ENCODE results near the gene OR5D16. TPM values are rescaled to one million over a fixed set of nuclear protein-coding genes. Genes with fewer than 3 reads are reported as not detected.

Gene OR5D16
- total RNA-seq, 1 donor from 2014 or later: not detected

- H3K4me1 Mint-ChIP-seq (ENCODE audit: low read depth): no peaks in the 10 kb centered on the region
- DNase-seq (ENCODE audit: low spot score): no peak
- H3K9me3 Mint-ChIP-seq (ENCODE audit: low read depth): peaks cover 51% of the 10 kb centered on the region
- no peaks in the 10 kb centered on the region for H3K27me3 Mint-ChIP-seq (ENCODE audit: low read depth)
- no peaks in the 10 kb centered on the region for H3K36me3 Mint-ChIP-seq (ENCODE audit: low read depth)
- no peak for TF ChIP-seq CTCF (IDR thresholded peaks at IDR 0.05)
- no peak within 1 kb of the TSS for H3K4me3 Mint-ChIP-seq (ENCODE audit: unreplicated experiment)
- H3K27ac Mint-ChIP-seq (ENCODE audit: unreplicated experiment): no peak within 1 kb of the TSS
Observed at GRCh38 chr11:55811067-55811466, 27.5 kb upstream of the OR5D16 start, which contains the start of gene OR5L1. TSS of gene OR5L1 (plus strand) at chr11:55811367. CDS start at chr11:55811467, 100 bp downstream.

- no peaks in the 10 kb centered on the region for H3K36me3 Mint-ChIP-seq (ENCODE audit: low read depth)
- no peak within 1 kb of the TSS for H3K27ac Mint-ChIP-seq (ENCODE audit: unreplicated experiment)
- TF ChIP-seq CTCF (IDR thresholded peaks at IDR 0.05): no peak
- H3K27me3 Mint-ChIP-seq (ENCODE audit: low read depth): no peaks in the 10 kb centered on the region
- no peak within 1 kb of the TSS for H3K4me3 Mint-ChIP-seq (ENCODE audit: unreplicated experiment)
- H3K4me1 Mint-ChIP-seq (ENCODE audit: low read depth): no peaks in the 10 kb centered on the region
- DNase-seq (ENCODE audit: low spot score): no peak
- peaks cover 41% of the 10 kb centered on the region for H3K9me3 Mint-ChIP-seq (ENCODE audit: low read depth)
Observed at GRCh38 chr11:55819330-55819729, 19.2 kb upstream of the OR5D16 start, which contains the start of gene OR5D18. TSS of gene OR5D18 (plus strand) at chr11:55819630. CDS start at chr11:55819630, 0 bp downstream.

GRCh38 chr11:55826919-55827318 is 11.6 kb upstream of the OR5D16 start, which contains the start of gene OR5L2:
TSS of gene OR5L2 (plus strand) at chr11:55827219. CDS start at chr11:55827219, 0 bp downstream.
- H3K27ac Mint-ChIP-seq (ENCODE audit: unreplicated experiment): no peak within 1 kb of the TSS
- TF ChIP-seq CTCF (IDR thresholded peaks at IDR 0.05): no peak
- DNase-seq (ENCODE audit: low spot score): no peak
- no peaks in the 10 kb centered on the region for H3K36me3 Mint-ChIP-seq (ENCODE audit: low read depth)
- H3K27me3 Mint-ChIP-seq (ENCODE audit: low read depth): no peaks in the 10 kb centered on the region
- no peaks in the 10 kb centered on the region for H3K4me1 Mint-ChIP-seq (ENCODE audit: low read depth)
- no peak within 1 kb of the TSS for H3K4me3 Mint-ChIP-seq (ENCODE audit: unreplicated experiment)
- peaks cover 10% of the 10 kb centered on the region for H3K9me3 Mint-ChIP-seq (ENCODE audit: low read depth)

GRCh38 chr11:55847453-55847852 is 8.9 kb downstream of the OR5D16 start:
- H3K27me3 Mint-ChIP-seq (ENCODE audit: low read depth): no peaks in the 10 kb centered on the region
- peaks cover 20% of the 10 kb centered on the region for H3K9me3 Mint-ChIP-seq (ENCODE audit: low read depth)
- no peak for DNase-seq (ENCODE audit: low spot score)
- no peaks in the 10 kb centered on the region for H3K36me3 Mint-ChIP-seq (ENCODE audit: low read depth)
- no peak overlapping the region for H3K27ac Mint-ChIP-seq (ENCODE audit: unreplicated experiment)
- TF ChIP-seq CTCF (IDR thresholded peaks at IDR 0.05): no peak
- no peaks in the 10 kb centered on the region for H3K4me1 Mint-ChIP-seq (ENCODE audit: low read depth)
- no peak overlapping the region for H3K4me3 Mint-ChIP-seq (ENCODE audit: unreplicated experiment)

- Mint-ChIP-seq H3K36me3 (ENCODE audit: low read depth) (no peaks in the 10 kb centered on the region), H3K9me3 (ENCODE audit: low read depth) (peaks cover 20% of the 10 kb centered on the region), H3K4me1 (ENCODE audit: low read depth) (no peaks in the 10 kb centered on the region), H3K4me3 (ENCODE audit: unreplicated experiment) (no peak overlapping the region), H3K27me3 (ENCODE audit: low read depth) (no peaks in the 10 kb centered on the region), H3K27ac (ENCODE audit: unreplicated experiment) (no peak overlapping the region)
- no peak for TF ChIP-seq CTCF (IDR thresholded peaks at IDR 0.05)
- DNase-seq (ENCODE audit: low spot score): no peak
Observed at GRCh38 chr11:55849037-55849436, 10.5 kb downstream of the OR5D16 start.
